Measurements from ENCODE around the gene KRTAP9-9. TPM values are rescaled to one million over a fixed set of nuclear protein-coding genes. Genes with fewer than 3 reads are reported as not detected.

KRTAP9-9 gene
- total RNA-seq, 4 donors from 2014 or later = not detected

- Histone ChIP-seq H3K27me3 (no peaks in the 10 kb centered on the region), H3K4me1 (no peaks in the 10 kb centered on the region), H3K9me3 (no peaks in the 10 kb centered on the region), H3K4me3 (no peak overlapping the region), H3K27ac (no peak overlapping the region), H3K36me3 (no peaks in the 10 kb centered on the region)
- 87 to 91% methylated on average over 3 of the region's 3 CpGs for WGBS, 2 donors
- no peak for DNase-seq (ENCODE audit: low spot score in 2 of 2)
- TF ChIP-seq EP300 (IDR thresholded peaks at IDR 0.05) = no peak
- TF ChIP-seq POLR2A (IDR thresholded peaks at IDR 0.05) = no peak
- TF ChIP-seq CTCF (IDR thresholded peaks at IDR 0.05) = no peak
Observed at GRCh38 chr17:41278176-41278955, 23.2 kb downstream of the KRTAP9-9 start.

- H3K27ac ChIP-seq = no peak overlapping the region
- H3K36me3 ChIP-seq = no peaks in the 10 kb centered on the region
- WGBS, 2 donors = 37 to 43% methylated on average over 3 of the region's 3 CpGs
- no peak overlapping the region for H3K4me3 ChIP-seq
- no peak for DNase-seq (ENCODE audit: low spot score in 2 of 2)
- H3K4me1 ChIP-seq = no peaks in the 10 kb centered on the region
- no peak for TF ChIP-seq CTCF (IDR thresholded peaks at IDR 0.05)
- no peak for TF ChIP-seq EP300 (IDR thresholded peaks at IDR 0.05)
- TF ChIP-seq POLR2A (IDR thresholded peaks at IDR 0.05) = no peak
- H3K27me3 ChIP-seq = no peaks in the 10 kb centered on the region
- no peaks in the 10 kb centered on the region for H3K9me3 ChIP-seq
Observed at GRCh38 chr17:41284043-41284442, 28.9 kb downstream of the KRTAP9-9 start.

GRCh38 chr17:41284546-41284945 lies 29.4 kb downstream of the KRTAP9-9 start:
- 39 to 44% methylated on average over 2 of the region's 2 CpGs for WGBS, 2 donors
- TF ChIP-seq CTCF (IDR thresholded peaks at IDR 0.05) (no peak), POLR2A (IDR thresholded peaks at IDR 0.05) (no peak), EP300 (IDR thresholded peaks at IDR 0.05) (no peak)
- H3K36me3 ChIP-seq = no peaks in the 10 kb centered on the region

GRCh38 chr17:41287050-41287449 lies 31.9 kb downstream of the KRTAP9-9 start:
- H3K27me3 ChIP-seq = no peaks in the 10 kb centered on the region
- H3K4me1 ChIP-seq = no peaks in the 10 kb centered on the region
- DNase-seq (ENCODE audit: low spot score in 2 of 2) = no peak
- no peaks in the 10 kb centered on the region for H3K9me3 ChIP-seq
- WGBS, 2 donors = 88% methylated on average over 3 of the region's 3 CpGs
- no peak overlapping the region for H3K4me3 ChIP-seq
- H3K27ac ChIP-seq = no peak overlapping the region
- no peaks in the 10 kb centered on the region for H3K36me3 ChIP-seq
- TF ChIP-seq EP300 (IDR thresholded peaks at IDR 0.05) (no peak), CTCF (IDR thresholded peaks at IDR 0.05) (no peak), POLR2A (IDR thresholded peaks at IDR 0.05) (no peak)

More at GRCh38 chr17:41284546-41284945, 29.4 kb downstream of the KRTAP9-9 start:
- no peaks in the 10 kb centered on the region for H3K4me1 ChIP-seq
- H3K9me3 ChIP-seq = no peaks in the 10 kb centered on the region
- DNase-seq (ENCODE audit: low spot score in 2 of 2) = no peak
- no peak overlapping the region for H3K4me3 ChIP-seq
- H3K27me3 ChIP-seq = no peaks in the 10 kb centered on the region
- no peak overlapping the region for H3K27ac ChIP-seq

GRCh38 chr17:41294016-41294415 lies 38.8 kb downstream of the KRTAP9-9 start:
- no peak overlapping the region for H3K27ac ChIP-seq
- no peaks in the 10 kb centered on the region for H3K27me3 ChIP-seq
- 51 to 78% methylated on average over 1 of the region's 1 CpG for WGBS, 2 donors
- no peaks in the 10 kb centered on the region for H3K36me3 ChIP-seq
- no peak for TF ChIP-seq POLR2A (IDR thresholded peaks at IDR 0.05)
- no peak for TF ChIP-seq CTCF (IDR thresholded peaks at IDR 0.05)
- no peak for TF ChIP-seq EP300 (IDR thresholded peaks at IDR 0.05)
- no peak overlapping the region for H3K4me3 ChIP-seq
- H3K9me3 ChIP-seq = peaks cover 0 to 8% (median 0%) of the 10 kb centered on the region in 4 donors
- H3K4me1 ChIP-seq = no peaks in the 10 kb centered on the region
- no peak for DNase-seq (ENCODE audit: low spot score in 2 of 2)

All from tibial nerve (tissue), 4 donors.